HCT116 (cell line): Measurements from ENCODE around the gene MYH14.

ENCODE experiments used
- EZH2 ChIP-seq: fragments of 200-600 bp; sonication (generic); IDR thresholded peaks from 2 replicates; pipeline ENCODE4 v1.6.1; 2017; ENCODE audit warnings: antibody characterized with exemption, mixed run types
- FOSL1 ChIP-seq: IDR thresholded peaks from 2 replicates; pipeline ENCODE4 v1.6.1; 2012; ENCODE audit warnings: low read depth
- JUND ChIP-seq: IDR thresholded peaks from 2 replicates; pipeline ENCODE4 v1.6.1; 2012
- POLR2AphosphoS5 ChIP-seq: IDR thresholded peaks from 2 replicates; pipeline ENCODE4 v1.6.1; 2011; ENCODE audit warnings: mild to moderate bottlenecking, low read depth, low read length, moderate library complexity
- SIN3A ChIP-seq: IDR thresholded peaks from 2 replicates; pipeline ENCODE4 v1.6.1; 2012; ENCODE audit warnings: low read depth
- TCF7L2 ChIP-seq: IDR thresholded peaks from 2 replicates; pipeline ENCODE4 v1.7.0; 2011; ENCODE audit warnings: borderline replicate concordance, inconsistent platforms; ENCODE audit not compliant: insufficient read depth, insufficient read length; ENCODE audit errors: extremely low read depth
- YY1 ChIP-seq: IDR thresholded peaks from 2 replicates; pipeline ENCODE4 v1.6.1; 2011; ENCODE audit warnings: low read length, low read depth, moderate library complexity, mild to moderate bottlenecking; ENCODE audit not compliant: insufficient replicate concordance; ENCODE audit errors: extremely low read depth
- TF ChIP-seq, protein P1 (sequence below), 3 experiments: fragments of 200-600 bp in 1 of 3; sonication (generic) in 1 of 3; IDR thresholded peaks in 2 of 3; conservative IDR thresholded peaks in 1 of 3; 2 replicates each; pipeline ENCODE4 v1.5.1; 2012 to 2017; ENCODE audit warnings: low read depth in 2 of 3, low read length in 2 of 3, antibody characterized with exemption in 1 of 3, borderline replicate concordance in 1 of 3, control low read depth in 1 of 3, mild to moderate bottlenecking in 1 of 3, mixed read lengths in 1 of 3, mixed run types in 1 of 3, moderate library complexity in 1 of 3; ENCODE audit not compliant: insufficient read depth in 1 of 3
- TF ChIP-seq, protein P2 (sequence below): IDR thresholded peaks from 2 replicates; pipeline ENCODE4 v1.6.1; 2012; ENCODE audit warnings: low read depth

DNA sequence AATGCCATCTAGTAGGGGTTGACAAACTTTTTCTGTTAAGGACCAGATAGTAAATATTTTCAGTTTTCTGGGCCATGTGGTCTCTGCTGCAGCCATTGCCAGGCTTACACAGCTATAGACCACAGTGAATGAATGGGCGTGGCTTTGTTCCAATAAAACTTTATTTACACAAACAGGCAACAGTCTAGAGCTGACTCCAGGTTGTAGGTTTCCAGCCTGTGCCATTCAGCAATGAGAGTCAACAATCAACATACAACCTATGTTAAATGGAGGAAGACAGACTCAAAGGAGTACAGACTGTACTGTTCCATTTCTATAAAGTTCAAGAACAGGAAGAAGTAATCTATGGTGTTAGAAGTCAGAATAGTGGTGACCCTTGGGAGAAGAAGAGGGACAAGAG, 25.1 kb upstream of the MYH14 start:
- TF ChIP-seq, protein P1, sequence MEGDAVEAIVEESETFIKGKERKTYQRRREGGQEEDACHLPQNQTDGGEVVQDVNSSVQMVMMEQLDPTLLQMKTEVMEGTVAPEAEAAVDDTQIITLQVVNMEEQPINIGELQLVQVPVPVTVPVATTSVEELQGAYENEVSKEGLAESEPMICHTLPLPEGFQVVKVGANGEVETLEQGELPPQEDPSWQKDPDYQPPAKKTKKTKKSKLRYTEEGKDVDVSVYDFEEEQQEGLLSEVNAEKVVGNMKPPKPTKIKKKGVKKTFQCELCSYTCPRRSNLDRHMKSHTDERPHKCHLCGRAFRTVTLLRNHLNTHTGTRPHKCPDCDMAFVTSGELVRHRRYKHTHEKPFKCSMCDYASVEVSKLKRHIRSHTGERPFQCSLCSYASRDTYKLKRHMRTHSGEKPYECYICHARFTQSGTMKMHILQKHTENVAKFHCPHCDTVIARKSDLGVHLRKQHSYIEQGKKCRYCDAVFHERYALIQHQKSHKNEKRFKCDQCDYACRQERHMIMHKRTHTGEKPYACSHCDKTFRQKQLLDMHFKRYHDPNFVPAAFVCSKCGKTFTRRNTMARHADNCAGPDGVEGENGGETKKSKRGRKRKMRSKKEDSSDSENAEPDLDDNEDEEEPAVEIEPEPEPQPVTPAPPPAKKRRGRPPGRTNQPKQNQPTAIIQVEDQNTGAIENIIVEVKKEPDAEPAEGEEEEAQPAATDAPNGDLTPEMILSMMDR (IDR thresholded peaks at IDR 0.05 in 2 of 3, conservative IDR thresholded peaks at IDR 0.05 in 1 of 3; ENCODE audit: borderline replicate concordance in 1 of 3, insufficient read depth in 1 of 3, low read depth in 2 of 3, low read length in 2 of 3) = no peak
- TF ChIP-seq EZH2 (no peak), TCF7L2 (no peak), SIN3A (no peak), YY1 (no peak), FOSL1 (no peak), POLR2AphosphoS5 (no peak), JUND (no peak)
- TF ChIP-seq, protein P2, sequence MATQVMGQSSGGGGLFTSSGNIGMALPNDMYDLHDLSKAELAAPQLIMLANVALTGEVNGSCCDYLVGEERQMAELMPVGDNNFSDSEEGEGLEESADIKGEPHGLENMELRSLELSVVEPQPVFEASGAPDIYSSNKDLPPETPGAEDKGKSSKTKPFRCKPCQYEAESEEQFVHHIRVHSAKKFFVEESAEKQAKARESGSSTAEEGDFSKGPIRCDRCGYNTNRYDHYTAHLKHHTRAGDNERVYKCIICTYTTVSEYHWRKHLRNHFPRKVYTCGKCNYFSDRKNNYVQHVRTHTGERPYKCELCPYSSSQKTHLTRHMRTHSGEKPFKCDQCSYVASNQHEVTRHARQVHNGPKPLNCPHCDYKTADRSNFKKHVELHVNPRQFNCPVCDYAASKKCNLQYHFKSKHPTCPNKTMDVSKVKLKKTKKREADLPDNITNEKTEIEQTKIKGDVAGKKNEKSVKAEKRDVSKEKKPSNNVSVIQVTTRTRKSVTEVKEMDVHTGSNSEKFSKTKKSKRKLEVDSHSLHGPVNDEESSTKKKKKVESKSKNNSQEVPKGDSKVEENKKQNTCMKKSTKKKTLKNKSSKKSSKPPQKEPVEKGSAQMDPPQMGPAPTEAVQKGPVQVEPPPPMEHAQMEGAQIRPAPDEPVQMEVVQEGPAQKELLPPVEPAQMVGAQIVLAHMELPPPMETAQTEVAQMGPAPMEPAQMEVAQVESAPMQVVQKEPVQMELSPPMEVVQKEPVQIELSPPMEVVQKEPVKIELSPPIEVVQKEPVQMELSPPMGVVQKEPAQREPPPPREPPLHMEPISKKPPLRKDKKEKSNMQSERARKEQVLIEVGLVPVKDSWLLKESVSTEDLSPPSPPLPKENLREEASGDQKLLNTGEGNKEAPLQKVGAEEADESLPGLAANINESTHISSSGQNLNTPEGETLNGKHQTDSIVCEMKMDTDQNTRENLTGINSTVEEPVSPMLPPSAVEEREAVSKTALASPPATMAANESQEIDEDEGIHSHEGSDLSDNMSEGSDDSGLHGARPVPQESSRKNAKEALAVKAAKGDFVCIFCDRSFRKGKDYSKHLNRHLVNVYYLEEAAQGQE = no peak
